HG03159 (cell line): ENCODE data around the gene METRN.

Experiments
- ATAC-seq: cut with Tn5 transposase; IDR thresholded peaks from one replicate; pipeline ENCODE4 v1.9.1; 2021; ENCODE audit warnings: mild to moderate bottlenecking, moderate library complexity; ENCODE audit not compliant: unreplicated experiment

Gene METRN

DNA sequence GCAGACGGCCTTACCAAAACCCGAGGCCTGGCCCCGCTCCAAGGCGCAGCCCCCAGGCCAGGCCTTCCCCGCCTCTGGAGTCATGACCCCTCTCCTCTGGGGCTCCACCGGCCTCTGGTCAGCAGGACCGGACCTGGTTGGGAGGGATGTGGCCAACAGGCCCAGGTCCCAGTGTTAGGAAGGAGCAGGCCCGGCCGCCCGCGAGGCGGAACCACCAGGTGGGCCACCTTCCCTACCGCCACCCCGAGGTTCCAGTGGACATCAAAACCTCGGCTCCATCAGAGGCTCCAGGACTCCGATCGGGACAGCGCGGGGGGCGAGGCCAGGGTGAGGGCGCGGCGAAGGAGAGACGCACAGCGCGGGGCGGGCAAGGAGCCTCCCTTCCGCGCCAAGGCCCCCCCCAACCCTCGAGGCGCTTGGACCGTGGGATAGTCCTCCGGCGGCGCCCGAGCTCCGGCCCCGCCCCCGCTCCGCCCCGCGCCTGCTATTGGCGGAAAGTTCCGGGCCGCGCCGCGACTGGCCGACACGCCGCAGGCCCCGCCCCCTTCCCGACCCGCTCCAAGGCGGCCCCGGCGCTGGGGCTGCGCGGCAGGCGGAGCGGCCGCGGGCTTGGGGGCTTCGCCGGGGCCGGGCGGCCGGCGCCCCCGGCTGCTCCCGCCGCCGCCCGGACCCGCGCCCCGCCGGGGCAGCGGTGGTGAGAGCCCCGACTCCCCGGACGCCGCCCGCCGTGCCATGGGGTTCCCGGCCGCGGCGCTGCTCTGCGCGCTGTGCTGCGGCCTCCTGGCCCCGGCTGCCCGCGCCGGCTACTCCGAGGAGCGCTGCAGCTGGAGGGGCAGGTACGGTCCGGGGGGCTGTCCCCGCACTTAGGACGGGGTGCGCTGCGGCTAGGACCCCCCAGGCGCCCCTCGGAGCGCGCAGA, at the start of gene METRN:
Gene METRN (plus strand): TSS at position 561 of the 919 bp plus-strand sequence. CDS start 172 bp downstream, at position 733.
- ATAC-seq, result no peak

DNA sequence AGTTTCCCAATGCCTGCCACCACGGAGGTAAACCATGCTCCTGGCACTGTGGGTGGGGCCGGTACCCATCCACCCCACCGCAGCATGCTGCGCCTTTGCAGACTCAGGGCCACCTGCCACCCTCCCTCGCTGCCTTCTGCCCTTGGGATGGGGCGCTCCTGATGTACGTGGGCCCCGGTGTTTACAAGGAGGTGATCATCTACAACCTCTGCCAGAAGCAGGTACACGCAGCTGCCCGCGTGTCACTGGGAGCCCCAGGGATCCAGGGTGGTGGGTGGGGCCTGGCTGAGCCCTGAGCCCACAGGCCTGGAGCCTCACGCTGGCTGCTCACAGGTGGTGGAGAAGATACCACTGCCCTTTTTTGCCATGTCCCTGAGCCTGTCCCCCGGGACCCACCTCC, 48.3 kb upstream of the METRN start:
- ATAC-seq, result no peak

DNA sequence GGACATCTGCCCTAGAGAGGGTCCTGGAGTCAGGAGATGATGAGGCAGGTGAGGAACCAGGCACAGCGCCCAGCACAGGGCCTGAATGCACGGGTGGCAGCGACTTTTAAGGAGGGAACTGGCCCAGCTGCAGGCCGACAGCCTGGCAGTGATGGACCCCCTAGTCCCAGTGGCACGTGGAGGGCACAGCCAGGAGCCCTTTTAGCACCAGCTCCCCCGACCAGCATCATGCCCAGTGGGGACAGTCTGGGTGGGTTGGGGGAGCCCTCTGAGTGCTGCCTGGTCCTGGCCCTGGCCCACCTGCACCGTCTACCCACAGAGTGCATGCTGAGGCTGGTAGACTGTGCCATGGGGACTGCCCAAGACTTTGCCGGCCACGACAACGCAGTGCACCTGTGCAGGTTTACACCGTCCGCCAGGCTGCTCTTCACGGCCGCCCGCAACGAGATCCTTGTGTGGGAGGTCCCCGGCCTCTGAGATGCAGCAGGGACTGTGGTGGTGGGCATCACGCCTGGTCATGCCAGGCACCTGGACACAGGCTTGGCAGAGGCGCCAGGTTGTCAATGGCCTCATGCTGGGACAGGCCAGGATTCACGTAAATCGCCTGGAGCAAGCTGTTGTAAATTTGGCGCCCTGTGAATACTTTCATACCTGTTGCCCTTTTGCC, 47.7 kb upstream of the METRN start:
- ATAC-seq, result no peak

DNA sequence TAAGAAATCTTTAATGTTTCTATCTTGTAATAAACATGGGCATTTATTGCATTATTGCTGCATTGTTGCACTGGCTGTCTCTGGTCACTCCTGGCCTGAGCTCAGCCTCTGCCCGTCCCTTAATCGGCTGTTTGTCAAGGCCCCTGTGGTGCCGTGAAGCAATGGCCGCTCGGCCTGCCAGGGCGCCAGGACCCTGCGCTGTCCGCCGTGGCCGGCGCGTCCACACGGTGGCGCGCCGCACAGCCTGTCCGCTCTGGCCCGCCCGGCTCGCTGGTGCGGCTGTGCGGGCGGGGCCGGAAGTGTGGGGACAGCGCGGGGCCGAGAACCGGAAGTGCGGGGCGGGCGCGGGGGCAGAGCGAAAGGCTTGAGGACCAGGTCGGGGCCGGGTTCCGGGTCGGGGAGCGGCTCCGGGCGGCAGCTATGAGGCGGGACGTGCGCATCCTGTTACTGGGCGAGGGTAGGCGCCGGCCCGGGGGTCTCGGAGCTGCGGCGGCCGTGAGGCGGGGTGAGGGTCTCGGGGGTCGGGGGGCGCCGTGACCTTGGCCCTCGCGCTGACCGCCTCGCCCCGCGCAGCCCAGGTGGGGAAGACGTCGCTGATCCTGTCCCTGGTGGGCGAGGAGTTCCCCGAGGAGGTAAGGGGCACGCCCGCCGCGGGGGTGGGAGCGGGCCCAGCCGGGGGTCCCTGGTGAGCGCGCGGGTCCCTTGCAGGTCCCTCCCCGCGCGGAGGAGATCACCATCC, 47.0 kb upstream of the METRN start, which contains the start of gene RHOT2:
Gene RHOT2 (plus strand): TSS at position 353 of the 739 bp plus-strand sequence. CDS start 68 bp downstream, at position 421.
- peak; percentile 81 for ATAC-seq

DNA sequence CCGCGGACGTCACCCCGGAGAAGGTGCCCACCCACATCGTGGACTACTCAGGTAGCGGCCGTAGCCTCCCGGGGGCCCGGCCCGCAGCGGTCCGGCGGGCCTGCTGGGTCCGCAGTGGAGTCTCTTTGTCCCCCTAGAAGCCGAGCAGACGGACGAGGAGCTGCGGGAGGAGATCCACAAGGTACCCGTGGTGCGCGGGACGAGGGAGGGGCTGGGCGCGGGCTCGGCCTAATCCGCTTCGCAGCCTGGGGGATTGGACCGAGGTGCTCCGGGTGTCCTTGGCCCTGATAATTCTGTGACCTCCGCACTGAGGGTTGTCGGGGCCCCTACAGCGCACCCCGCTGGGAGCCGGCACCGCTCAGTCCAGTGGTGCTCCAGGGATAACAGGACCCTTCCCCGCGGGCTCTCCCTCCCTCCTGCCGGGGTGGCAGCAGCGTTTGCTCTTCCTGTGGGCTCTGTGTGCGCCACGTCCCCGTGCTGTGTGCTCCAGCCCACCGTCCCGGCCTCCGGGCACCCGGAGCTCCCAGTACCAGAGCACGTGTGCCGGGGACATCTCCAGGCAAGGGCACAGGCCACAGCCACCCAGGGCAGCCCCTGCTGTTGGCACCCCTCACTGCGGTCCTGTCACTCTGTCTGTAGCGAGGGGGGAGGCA, 46.3 kb upstream of the METRN start:
- no peak for ATAC-seq

DNA sequence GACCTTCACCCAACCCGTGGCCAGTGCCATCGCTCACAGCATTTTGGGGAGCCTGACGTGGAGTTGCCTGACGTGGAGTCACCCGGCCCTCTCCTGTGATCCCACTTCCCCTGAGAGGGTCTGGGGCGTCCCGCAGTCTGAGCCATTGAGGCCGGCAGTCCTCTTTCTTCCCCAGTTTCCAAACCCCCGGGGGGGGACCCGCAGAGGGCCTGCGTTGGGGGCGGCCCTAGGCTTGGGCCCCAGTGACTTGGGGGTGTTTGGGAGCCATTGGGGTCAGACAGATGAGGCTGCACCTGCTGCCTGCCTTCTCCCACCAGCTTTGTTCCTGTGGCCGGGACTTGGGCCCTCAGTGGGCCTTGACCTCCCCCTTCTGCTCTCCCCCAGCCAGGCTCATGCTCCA, 45.3 kb upstream of the METRN start:
- ATAC-seq, result no peak

DNA sequence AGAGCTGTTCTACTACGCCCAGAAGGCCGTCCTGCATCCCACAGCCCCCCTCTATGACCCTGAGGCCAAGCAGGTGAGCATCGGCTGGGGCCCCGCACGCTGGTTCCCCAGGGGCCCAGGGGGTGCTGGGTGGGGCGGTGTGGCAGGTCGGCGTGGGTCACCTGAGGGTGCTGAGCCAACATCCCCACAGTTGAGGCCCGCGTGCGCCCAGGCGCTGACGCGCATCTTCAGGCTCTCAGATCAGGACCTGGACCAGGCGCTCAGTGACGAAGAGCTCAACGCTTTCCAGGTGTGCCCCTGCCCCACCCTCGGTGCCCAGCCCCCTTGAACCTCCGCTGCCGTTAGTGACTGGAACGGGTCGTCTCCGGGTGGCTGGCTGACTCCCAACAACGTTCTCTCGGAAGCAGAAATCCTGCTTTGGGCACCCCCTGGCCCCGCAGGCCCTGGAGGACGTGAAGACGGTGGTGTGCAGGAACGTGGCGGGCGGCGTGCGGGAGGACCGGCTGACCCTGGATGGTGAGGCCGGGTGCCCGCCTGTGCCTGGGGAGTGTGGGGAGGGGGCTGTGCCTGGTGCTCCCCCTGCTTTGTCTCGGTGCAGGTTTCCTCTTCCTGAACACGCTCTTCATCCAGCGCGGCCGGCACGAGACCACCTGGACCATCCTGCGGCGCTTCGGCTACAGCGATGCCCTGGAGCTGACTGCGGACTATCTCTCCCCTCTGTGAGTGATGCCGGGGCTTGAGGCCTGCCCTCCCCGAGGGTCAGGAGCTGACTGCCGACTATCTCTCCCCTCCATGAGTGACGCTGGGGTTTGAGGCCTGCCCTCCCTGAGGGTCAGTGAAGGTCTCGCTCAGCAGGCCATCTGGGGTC, 44.2 kb upstream of the METRN start:
- ATAC-seq, result no peak

DNA sequence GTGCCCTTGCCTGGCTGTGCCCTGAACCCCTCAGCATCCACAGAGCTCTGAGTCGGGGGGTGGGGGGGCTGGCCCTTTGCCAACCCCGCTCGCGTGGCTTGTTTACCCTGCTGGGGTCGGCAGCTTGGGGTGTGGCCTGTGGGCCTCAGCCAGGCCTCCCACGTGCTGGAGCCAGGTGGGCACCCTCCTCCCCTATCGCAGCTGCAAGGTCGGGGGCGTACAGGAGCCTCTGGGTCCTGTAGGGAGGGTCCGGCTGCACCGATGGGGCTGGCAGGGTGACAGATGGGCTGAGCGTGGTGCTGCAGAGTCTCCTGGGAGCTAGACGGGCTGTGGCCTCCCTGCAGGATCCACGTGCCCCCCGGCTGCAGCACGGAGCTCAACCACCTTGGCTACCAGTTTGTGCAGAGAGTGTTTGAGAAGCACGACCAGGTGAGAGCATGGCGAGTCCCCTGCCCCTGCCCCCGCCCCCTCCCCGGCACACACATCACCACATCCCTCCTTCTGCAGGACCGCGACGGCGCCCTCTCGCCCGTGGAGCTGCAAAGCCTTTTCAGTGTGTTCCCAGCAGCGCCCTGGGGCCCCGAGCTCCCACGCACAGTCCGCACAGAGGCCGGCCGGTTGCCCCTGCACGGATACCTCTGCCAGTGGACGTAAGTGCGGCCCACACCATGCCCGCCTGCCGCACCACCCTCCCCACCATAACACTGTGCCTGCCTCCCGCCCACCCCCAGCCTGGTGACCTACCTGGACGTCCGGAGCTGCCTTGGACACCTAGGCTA, 43.4 kb upstream of the METRN start:
- ATAC-seq, result no peak

DNA sequence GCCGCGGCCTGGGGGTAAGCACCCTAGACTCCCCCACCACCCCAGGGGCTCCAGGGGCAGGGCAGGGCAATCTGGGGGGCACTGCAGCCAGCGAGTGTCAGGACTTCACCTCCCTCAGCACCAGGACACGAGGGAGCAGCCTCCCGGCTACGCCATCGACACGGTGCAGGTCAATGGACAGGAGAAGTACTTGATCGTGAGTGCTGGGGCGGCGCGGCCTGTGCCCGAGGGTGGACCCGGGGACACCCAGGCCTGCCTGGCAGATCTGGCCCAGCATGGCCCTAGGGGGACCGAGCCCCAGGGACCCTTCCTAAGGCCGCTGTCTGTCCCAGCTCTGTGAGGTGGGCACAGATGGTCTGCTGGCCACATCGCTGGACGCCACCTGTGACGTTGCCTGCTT, 42.5 kb upstream of the METRN start:
- no peak for ATAC-seq

DNA sequence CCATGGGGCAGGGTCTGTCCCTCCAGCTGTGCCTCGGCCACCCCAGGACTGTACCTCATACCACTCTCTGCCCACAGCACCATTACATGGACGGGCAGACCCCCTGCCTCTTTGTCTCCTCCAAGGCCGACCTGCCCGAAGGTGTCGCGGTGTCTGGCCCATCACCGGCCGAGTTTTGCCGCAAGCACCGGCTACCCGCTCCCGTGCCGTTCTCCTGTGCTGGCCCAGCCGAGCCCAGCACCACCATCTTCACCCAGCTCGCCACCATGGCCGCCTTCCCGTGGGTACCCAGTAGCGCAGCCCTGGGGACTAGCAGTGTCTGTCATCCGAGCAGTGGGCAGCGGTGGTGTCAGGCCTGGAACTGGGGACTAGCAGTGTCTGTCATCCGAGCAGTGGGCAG, 42.1 kb upstream of the METRN start:
- ATAC-seq, result no peak

DNA sequence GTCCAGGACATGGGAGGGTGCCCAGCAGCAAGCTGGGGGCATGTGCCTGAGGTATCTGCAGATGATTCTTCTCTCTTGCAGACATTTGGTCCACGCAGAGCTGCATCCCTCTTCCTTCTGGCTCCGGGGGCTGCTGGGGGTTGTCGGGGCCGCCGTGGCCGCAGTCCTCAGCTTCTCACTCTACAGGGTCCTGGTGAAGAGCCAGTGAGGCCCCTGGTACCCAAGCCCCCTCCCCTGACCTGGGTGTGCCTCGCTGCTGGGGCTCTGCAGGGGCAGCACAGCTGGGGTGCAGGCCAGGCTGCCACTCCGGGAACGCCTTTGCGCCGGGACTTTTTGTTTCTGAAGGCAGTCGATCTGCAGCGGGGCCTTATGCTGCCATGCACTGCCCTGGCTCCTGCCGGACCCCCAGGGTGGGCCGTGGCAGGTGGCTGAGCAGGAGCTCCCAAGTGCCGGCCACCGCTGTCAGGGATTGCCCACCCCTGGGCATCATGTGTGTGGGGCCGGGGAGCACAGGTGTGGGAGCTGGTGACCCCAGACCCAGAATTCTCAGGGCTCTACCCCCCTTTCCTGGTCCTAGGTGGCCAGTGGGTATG, 41.4 kb upstream of the METRN start:
- no peak for ATAC-seq

DNA sequence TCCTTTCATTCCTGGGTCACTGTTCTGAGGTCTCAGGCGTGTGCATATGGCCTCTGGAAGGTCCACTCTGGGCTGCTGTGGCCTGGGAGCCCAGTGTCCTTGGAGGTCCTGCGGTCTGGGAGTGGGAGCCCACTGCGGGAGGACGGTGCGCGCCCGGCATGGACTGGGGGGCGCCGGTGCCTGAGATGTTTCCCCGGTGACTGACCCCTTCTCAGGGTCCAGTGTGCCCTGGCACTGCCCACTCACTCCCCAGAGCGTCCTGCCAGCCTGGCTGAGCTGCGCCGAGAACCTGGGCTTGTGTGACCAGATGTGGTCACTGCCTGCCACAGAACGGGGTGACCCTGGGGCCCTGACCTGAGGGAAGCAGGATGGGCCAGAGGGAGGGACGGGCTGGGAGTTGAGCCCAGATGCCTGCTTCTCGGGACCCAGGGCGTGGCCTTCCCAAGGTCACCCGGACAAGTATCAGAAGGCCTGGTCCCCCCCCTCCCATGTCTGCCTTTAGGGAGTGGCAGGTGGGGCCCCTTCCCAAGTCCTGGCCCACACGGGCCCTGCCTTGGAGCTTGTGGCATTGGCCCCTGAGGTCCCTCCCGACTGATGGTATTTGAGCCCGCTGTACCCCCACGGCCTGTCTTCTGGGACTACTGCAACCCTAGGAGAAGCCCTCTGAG, 40.6 kb upstream of the METRN start:
- ATAC-seq, result no peak

DNA sequence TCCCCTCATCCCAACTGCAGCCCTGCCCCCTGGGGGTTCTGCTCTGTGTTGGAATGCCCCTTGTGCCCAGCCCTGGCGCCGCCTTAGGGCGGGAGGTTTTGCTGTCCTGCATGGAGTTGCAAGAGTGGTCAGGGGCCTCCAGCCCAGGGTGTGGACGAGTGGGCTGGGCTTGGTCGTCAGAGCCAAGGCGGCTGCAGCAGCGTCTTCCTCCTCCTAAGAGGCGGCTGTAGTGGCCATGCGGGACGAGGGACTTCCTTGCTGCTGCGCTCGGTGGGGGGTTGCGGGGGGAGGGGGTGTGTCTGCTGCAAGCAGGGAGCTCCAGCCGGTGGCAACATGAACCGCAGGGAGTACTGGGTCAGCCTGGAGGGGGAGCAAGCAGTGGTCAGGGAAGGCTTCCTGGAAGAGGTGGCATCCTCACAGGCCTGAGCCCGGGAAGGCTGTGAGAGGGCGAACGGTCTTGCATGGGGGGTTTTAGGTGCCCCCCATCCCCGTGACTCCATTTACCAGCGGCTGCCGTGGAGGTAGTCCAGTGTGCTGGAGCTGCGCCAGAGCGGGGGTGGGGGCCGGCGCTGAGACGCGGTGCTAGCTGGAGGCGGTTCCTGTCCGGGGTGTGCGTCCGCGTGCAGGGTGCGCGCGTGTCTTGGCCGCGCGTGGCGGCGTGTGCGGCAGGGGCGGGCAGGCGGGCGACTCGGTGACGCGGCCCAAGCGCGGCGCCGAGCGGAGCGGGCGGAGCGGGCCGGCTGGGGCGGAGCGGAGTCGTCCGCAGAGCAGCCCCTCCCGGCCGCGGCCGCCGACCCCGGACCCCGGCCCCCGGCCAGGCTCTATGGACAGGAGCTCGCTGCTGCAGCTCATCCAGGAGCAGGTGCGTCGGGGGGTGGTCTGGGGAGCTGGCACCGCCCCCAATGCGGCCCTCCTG, 39.7 kb upstream of the METRN start, which contains the start of gene RHBDL1:
Gene RHBDL1 (plus strand): TSS at position 704 of the 916 bp plus-strand sequence. CDS start 120 bp downstream, at position 824.
- ATAC-seq, result no peak

DNA sequence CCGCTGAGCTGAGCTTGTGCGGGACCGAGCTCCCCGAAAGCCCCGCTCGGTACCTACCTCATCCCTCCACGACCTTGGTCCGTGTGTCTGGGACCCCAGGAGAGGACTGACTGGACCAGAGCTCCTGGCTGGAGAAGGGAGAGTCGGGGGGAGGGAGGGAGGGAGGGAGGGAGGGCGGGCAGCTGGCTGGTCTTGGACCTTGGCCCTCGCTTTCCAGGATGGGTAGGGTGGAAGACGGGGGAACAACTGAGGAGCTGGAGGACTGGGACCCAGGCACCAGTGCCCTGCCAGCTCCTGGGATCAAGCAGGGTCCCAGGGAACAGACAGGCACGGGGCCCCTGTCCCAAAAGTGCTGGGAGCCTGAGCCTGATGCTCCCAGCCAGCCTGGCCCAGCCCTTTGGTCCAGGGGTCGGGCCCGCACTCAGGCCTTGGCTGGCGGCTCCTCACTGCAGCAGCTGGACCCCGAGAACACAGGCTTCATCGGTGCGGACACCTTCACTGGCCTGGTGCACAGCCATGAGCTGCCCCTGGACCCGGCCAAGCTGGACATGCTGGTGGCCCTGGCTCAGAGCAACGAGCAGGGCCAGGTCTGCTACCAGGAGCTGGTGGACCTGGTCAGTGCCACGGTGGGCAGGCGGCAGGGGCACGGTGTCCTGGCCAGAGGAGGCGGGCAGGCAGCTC, 38.9 kb upstream of the METRN start:
- no peak for ATAC-seq

DNA sequence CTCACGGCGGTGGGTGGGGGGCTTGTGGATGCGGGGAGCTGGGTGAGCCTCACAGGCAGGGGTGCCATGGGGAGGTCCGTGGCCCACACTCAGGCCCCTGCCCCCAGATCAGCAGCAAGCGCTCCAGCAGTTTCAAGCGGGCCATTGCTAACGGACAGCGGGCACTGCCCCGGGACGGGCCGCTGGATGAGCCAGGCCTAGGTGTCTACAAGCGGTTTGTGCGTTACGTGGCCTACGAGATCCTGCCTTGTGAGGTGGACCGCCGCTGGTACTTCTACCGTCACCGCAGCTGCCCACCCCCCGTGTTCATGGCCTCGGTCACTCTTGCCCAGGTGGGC, 38.4 kb upstream of the METRN start:
- ATAC-seq, result no peak

DNA sequence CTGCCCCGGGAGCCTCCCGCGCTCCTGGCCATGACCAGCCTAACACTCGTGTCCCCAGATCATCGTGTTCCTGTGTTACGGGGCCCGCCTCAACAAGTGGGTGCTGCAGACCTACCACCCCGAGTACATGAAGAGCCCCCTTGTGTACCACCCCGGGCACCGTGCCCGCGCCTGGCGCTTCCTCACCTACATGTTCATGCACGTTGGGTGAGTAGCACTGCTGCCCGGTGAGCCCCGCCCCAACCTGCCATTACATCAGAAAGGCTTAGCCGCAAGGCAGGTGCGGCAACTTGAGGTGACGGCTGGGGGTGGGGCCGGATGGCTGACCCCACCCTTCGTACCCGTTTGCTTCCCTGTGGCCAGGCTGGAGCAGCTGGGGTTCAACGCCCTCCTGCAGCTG, 38.0 kb upstream of the METRN start:
- no peak for ATAC-seq
